GM18517 (cell line): Measurements from ENCODE around the gene CUTA.

Source experiments
- ATAC-seq: cut with Tn5 transposase; IDR thresholded peaks from one replicate; pipeline ENCODE4 v1.9.1; 2021; ENCODE audit warnings: mild to moderate bottlenecking, moderate library complexity; ENCODE audit not compliant: unreplicated experiment

CUTA gene, protein sequence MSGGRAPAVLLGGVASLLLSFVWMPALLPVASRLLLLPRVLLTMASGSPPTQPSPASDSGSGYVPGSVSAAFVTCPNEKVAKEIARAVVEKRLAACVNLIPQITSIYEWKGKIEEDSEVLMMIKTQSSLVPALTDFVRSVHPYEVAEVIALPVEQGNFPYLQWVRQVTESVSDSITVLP

GRCh38 chr6:33417903-33418689 lies at the start of gene CUTA:
CUTA (minus strand) TSS chr6:33418107; CDS start chr6:33418000, 107 bp downstream.
- peak; percentile 85 for ATAC-seq

- ATAC-seq: no peak
These were observed 49.2 kb upstream of the CUTA start for GRCh38 chr6:33467091-33467490.

DNA sequence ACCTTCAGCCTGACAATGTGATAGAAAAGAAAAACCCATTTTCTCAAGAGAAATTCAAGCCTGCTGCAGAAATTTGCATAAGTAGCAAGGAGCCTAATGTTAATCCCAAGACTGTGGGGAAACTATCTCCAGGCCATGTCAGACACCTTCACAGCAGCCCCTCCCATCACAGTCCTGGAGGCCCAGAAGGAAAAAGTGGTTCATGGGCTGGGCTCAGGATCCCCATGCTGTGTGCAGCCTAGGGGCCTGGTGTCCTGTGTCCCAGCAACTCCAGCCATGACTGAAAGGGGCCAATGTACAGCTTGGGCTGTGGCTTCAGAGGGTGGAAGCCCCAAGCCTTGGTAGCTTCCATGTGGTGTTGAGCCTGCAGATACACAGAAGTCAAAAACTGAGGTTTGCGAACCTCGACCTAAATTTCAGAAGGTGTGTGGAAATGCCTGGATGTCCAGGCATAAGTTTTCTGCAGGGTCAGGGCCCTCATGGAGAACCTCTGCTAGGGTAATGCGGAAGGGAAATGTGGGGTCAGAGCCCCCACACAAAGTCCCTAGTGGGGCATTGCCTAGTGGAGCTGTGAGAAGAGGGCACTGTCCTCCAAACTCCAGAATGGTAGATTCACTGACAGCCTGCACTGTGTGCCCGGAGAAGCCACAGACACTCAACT lies 48.3 kb upstream of the CUTA start:
- no peak for ATAC-seq

GRCh38 chr6:33459226-33459625 lies 41.3 kb upstream of the CUTA start:
- no peak for ATAC-seq

GRCh38 chr6:33458676-33459075 lies 40.8 kb upstream of the CUTA start:
- ATAC-seq: no peak

DNA sequence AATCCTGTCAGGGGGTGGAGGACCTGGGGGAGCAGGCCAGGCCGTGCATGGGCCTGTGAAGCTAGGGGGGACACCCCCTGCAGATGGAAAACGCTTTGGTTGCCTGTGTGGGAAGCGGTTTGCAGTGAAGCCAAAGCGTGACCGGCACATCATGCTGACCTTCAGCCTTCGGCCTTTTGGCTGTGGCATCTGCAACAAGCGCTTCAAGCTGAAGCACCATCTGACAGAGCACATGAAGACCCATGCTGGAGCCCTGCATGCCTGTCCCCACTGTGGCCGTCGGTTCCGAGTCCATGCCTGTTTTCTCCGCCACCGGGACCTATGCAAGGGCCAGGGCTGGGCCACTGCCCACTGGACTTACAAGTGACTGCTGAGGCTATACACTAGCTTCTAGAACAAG lies 38.2 kb upstream of the CUTA start:
- no peak for ATAC-seq

DNA sequence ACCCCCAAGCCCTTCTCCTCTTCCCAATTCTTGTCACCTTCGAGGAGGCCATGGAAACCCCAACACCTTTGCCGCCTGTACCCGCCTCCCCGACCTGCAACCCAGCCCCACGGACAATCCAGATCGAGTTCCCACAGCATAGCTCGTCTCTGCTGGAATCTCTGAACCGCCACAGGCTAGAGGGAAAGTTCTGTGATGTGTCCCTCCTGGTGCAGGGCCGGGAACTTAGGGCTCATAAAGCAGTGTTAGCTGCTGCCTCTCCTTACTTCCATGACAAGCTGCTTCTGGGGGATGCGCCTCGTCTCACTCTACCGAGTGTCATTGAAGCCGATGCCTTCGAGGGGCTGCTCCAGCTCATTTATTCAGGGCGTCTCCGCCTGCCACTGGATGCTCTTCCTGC lies 37.1 kb upstream of the CUTA start:
- no peak for ATAC-seq

DNA sequence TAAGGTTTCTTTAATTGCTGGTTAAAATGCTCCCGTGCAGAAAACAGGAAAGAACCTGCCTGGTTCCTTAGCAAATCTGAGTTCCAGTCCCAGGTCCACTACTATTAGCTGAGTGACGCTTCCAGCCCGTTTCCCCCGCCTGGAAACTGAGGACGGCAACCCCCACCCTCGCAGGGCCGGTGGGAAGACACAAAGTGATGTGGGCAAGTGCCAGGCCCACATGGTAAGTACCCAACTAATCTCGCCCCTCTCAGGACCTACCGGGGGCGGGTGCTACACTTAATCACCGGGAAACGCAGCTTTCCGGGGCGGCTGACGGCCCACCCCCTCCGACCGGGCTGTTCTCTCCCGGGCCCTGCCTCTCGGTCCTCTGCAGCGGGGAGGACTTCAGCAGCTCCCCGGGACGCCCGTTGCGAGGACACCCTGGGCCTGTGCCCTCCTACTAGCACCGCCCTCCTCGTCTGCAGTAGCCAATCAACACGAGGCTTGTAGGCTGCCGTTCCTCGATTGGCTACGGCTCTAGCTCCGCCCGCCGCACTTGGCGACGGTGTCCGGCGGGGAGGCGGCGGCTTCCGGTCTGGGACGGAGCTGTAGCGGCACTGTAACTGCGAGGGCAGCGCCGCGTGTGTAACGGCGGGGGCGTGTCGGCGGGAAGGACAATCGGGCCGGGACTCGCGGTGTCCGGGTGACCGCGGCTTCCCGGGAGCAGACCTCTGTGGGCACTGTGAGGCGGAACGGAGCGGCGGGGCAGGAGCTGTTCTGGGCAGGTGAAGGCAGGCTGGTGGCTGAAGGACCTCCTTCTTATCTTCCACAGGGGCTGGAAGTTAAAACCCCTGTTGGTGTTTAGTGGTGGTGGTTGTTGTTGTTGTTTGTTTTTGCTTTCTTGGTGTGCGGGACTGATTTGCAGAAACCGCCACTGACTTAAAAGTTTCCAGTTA lies 36.4 kb upstream of the CUTA start, which contains the start of gene ZBTB9:
Gene ZBTB9 (plus strand): TSS at position 568 of the 938 bp plus-strand sequence. CDS start 525 bp downstream, outside the sequence.
- ATAC-seq: peak; percentile 92

GRCh38 chr6:33453393-33454008 lies 35.6 kb upstream of the CUTA start:
- ATAC-seq: no peak

DNA sequence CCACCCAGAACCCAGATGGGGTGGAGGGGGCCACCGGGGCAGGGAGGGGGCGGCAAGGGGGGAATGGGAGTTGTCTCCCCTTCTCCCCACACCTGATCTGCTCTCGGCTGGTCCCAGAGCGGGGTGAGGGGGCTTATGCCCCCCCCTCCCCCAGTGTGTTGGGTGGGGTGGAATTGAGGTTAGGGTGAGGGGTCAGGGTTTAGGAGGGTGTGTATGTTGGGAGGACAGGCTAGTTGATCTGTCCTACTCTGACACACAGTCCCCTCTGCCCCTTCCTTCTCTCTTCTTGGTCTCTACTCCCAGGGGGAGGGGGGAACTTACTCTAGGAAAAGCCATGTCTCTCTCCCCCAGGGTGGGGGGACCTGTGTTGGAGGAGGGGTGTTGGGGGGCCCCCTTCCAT lies 34.6 kb upstream of the CUTA start:
- ATAC-seq: no peak

DNA sequence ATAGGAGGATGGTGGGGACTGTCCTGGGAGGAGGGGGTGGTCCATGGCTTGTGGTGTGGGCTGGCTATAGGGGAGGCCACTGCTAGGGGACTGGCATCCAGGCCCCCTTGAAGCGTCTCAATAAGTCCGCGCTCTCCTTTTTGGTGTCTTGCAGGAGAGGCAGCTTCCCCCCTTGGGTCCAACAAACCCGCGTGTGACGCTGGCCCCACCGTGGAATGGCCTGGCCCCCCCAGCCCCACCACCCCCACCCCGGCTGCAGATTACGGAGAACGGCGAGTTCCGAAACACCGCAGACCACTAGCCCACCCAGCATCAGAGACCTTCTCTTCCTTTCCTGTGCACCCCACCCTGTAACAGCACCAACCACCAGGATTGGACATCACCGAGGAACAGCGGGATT lies 33.7 kb upstream of the CUTA start:
- no peak for ATAC-seq

GRCh38 chr6:33450434-33450833 lies 32.5 kb upstream of the CUTA start:
- ATAC-seq: no peak

- ATAC-seq: no peak
These were observed 28.4 kb upstream of the CUTA start for GRCh38 chr6:33446356-33446755.

- ATAC-seq: no peak
These were observed 27.3 kb upstream of the CUTA start for GRCh38 chr6:33445119-33445603.

GRCh38 chr6:33443619-33444504 lies 26.0 kb upstream of the CUTA start:
- ATAC-seq: no peak

- no peak for ATAC-seq
These were observed 25.1 kb upstream of the CUTA start for GRCh38 chr6:33443025-33443424.

- ATAC-seq: no peak
These were observed 24.4 kb upstream of the CUTA start for GRCh38 chr6:33442283-33442682.

DNA sequence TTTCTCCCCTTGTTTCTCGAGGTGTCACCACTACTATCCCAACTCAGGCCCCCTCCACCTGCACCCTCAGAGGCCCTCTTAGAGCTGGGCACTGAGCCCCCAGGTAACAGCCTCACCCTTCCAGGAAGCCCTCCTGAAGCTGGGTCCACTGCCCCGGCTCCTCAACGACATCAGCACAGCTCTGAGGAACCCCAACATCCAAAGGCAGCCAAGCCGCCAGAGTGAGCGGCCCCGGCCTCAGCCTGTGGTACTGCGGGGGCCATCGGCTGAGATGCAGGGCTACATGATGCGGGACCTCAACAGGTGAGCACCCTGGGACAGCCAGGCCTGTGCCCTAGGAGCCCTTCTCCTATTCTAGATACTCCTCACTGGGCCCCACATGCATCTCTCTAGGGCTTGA lies 23.6 kb upstream of the CUTA start:
- no peak for ATAC-seq

DNA sequence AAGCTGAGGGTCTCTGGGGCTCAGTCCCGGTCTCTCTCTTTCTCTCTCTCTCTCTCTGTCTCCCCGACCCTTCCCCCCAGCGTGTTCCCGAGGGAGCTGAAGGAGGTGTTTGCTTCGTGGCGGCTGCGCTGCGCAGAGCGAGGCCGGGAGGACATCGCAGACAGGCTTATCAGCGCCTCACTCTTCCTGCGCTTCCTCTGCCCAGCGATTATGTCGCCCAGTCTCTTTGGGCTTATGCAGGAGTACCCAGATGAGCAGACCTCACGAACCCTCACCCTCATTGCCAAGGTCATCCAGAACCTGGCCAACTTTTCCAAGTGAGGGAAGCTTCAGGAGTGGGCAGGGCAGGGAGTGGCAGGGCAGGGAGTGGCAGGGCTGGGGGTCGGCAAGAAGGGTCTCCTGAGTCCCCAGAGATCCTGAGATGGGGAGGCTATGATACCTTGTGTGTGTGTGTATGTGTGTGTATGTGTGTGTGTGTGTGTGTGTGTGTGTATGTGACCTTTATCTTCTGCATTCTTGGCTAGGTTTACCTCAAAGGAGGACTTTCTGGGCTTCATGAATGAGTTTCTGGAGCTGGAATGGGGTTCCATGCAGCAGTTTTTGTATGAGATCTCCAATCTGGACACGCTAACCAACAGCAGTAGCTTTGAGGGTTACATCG lies 22.9 kb upstream of the CUTA start:
- no peak for ATAC-seq
